ENCODE results near the gene GLIPR1L2.

DNA sequence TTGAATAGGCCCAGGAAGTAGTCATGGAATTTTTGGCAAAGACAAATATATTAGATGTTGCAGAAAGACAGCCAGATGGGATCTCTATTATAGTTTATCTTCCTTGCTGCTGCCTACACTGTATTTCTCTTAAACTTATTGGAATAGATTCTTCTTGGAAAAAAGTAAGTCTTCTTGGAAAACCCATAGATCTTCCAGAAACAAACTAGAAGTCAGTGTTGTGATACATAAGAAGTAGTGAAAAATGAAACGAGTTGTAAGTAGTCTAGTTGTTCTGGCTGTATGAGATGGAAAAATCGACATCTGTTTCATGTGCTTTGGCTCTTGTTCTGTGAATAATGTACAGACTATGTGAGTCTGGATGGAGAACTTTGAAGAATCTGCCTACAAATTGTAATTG is 29.0 kb downstream of the GLIPR1L2 start:
- TF ChIP-seq CTCF (IDR thresholded peaks at IDR 0.05) (no peak), POLR2A (IDR thresholded peaks at IDR 0.05) (no peak), EP300 (IDR thresholded peaks at IDR 0.05) (no peak)

Measured in tibial nerve (tissue), 4 donors.